Muscle layer of colon (tissue), 2 donors: Measurements from ENCODE around the gene BTBD9.

Experiments used
- H3K27ac ChIP-seq: one replicate; pipeline ENCODE4 v1.7.0; 2013; ENCODE audit warnings: low read depth, mild to moderate bottlenecking, low read length, moderate library complexity
- H3K27me3 ChIP-seq, 2 donors: one replicate each; pipeline ENCODE4 v1.7.0; 2013; ENCODE audit warnings: low read length in 2 of 2, mild to moderate bottlenecking in 2 of 2; ENCODE audit not compliant: insufficient read depth in 2 of 2, control insufficient read depth in 1 of 2
- H3K36me3 ChIP-seq: one replicate; pipeline ENCODE4 v1.7.0; 2013; ENCODE audit warnings: mild to moderate bottlenecking, low read length; ENCODE audit not compliant: insufficient read depth
- H3K4me1 ChIP-seq: one replicate; pipeline ENCODE4 v1.7.0; 2013; ENCODE audit warnings: mild to moderate bottlenecking, low read length; ENCODE audit not compliant: insufficient read depth
- H3K4me3 ChIP-seq, 2 donors: one replicate each; pipeline ENCODE4 v1.7.0; 2013; ENCODE audit warnings: low read length in 2 of 2, low read depth in 1 of 2, mild to moderate bottlenecking in 1 of 2, moderate library complexity in 1 of 2
- H3K9ac ChIP-seq: one replicate; pipeline ENCODE4 v1.7.0; 2013; ENCODE audit warnings: low read length
- H3K9me3 ChIP-seq: one replicate; pipeline ENCODE4 v1.7.0; 2013; ENCODE audit warnings: mild to moderate bottlenecking, low read length
- donor health status: abdominal sarcoma.
- donor health status: Adenocarcinoma of cecum.

BTBD9 gene

GRCh38 chr6:38176797-38177751 lies 462.7 kb downstream of the BTBD9 start:
- Histone ChIP-seq H3K27ac (no peak overlapping the region), H3K4me3 (no peak overlapping the region), H3K9ac (no peak overlapping the region), H3K4me1 (no peaks in the 10 kb centered on the region), H3K9me3 (no peaks in the 10 kb centered on the region), H3K27me3 (no peaks in the 10 kb centered on the region), H3K36me3 (peaks cover 8% of the 10 kb centered on the region)

- Histone ChIP-seq H3K4me1 (no peaks in the 10 kb centered on the region), H3K27ac (no peak overlapping the region), H3K9ac (no peak overlapping the region), H3K9me3 (no peaks in the 10 kb centered on the region), H3K36me3 (peaks cover 8% of the 10 kb centered on the region), H3K27me3 (no peaks in the 10 kb centered on the region), H3K4me3 (no peak overlapping the region)
These were observed 463.9 kb downstream of the BTBD9 start for GRCh38 chr6:38175786-38176185.

- Histone ChIP-seq H3K9me3 (no peaks in the 10 kb centered on the region), H3K27me3 (no peaks in the 10 kb centered on the region), H3K4me1 (peaks cover 2% of the 10 kb centered on the region), H3K9ac (no peak overlapping the region), H3K4me3 (no peak overlapping the region), H3K36me3 (peaks cover 8% of the 10 kb centered on the region), H3K27ac (no peak overlapping the region)
These were observed 464.8 kb downstream of the BTBD9 start for GRCh38 chr6:38174806-38175495.

- H3K9ac ChIP-seq: no peak overlapping the region
- no peaks in the 10 kb centered on the region for H3K27me3 ChIP-seq
- no peak overlapping the region for H3K4me3 ChIP-seq
- no peak overlapping the region for H3K27ac ChIP-seq
- H3K36me3 ChIP-seq: peaks cover 8% of the 10 kb centered on the region
- peaks cover 4% of the 10 kb centered on the region for H3K4me1 ChIP-seq
- H3K9me3 ChIP-seq: no peaks in the 10 kb centered on the region
These were observed 465.4 kb downstream of the BTBD9 start for GRCh38 chr6:38174315-38174714.

- H3K27ac ChIP-seq: no peak overlapping the region
- H3K36me3 ChIP-seq: peaks cover 8% of the 10 kb centered on the region
- H3K4me1 ChIP-seq: peaks cover 4% of the 10 kb centered on the region
- H3K27me3 ChIP-seq: no peaks in the 10 kb centered on the region
- no peak overlapping the region for H3K4me3 ChIP-seq
- no peaks in the 10 kb centered on the region for H3K9me3 ChIP-seq
- H3K9ac ChIP-seq: no peak overlapping the region
These were observed 465.8 kb downstream of the BTBD9 start for GRCh38 chr6:38173909-38174308.

DNA sequence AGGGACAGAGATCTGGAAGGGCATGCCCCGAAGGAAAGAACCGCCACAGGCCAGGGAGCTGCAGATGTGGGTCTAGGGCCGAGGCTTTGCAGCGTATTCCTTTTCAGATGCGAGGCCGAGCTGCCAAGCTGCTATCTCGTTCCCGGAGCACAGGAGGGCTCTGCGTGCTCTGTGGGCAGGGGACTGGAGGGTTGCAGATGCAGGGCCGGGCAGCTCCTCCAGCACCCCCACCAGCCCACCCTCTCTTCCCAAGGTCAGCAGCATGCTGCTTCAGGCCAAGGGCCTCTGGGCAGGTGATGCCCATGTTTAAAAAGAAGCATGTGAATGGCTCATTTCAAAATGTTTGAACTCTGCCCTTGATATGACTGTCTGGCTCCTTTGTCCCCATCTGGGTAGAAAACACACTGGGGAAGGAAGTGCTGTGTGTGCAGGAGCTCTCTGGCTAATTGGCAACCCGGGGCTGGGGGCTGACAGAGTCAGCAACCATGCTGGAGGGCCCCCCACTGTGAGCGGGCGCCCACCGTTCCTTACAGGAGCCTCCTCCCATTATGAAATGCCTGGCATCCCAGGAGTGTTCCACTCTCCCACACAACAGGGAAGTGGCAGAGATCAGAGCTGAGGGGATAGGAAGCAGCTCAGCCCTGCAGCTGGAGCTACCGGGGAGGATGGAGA lies 466.9 kb downstream of the BTBD9 start:
- Histone ChIP-seq H3K36me3 (peaks cover 8% of the 10 kb centered on the region), H3K9me3 (no peaks in the 10 kb centered on the region), H3K27me3 (no peaks in the 10 kb centered on the region), H3K4me3 (no peak overlapping the region), H3K27ac (no peak overlapping the region), H3K9ac (no peak overlapping the region), H3K4me1 (peaks cover 4% of the 10 kb centered on the region)

- H3K27ac ChIP-seq: no peak overlapping the region
- H3K4me3 ChIP-seq: no peak overlapping the region
- peaks cover 4% of the 10 kb centered on the region for H3K4me1 ChIP-seq
- no peaks in the 10 kb centered on the region for H3K27me3 ChIP-seq
- peaks cover 8% of the 10 kb centered on the region for H3K36me3 ChIP-seq
- H3K9ac ChIP-seq: no peak overlapping the region
- no peaks in the 10 kb centered on the region for H3K9me3 ChIP-seq
These were observed 467.6 kb downstream of the BTBD9 start for GRCh38 chr6:38171997-38172738.

DNA sequence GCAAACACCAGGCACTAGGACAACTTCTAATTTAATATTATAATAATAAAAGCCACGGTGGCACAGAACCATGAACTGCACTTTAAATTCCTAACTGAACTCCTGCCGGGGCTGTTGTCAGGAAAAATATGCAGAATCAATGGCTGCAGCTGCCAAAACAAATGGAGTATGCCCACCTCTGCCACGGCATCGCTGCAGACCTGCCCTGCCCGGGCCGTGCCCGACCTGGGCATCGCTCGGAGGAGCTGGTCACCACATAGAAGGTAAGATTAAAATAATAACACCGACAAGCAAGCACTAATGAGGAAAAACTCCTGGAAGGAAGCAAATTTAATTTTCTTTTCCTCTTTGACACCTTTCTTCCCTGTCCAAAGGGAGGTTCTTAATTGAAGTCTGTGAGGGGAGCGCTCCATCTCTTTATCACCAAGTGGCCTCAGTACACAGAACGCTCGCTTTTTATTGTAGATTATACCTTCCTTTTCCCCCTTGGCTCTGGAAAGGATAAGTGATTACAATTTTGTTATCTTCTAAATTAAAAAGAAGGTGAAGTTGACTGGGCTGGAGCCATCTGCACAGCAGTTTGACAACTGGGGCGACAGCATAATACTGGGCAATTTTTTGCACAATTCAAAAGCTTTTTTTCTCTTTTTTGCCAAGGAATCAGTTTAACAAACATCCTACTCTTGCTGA lies 468.9 kb downstream of the BTBD9 start:
- H3K4me1 ChIP-seq: peaks cover 4% of the 10 kb centered on the region
- H3K36me3 ChIP-seq: peaks cover 8% of the 10 kb centered on the region
- no peak overlapping the region for H3K27ac ChIP-seq

DNA sequence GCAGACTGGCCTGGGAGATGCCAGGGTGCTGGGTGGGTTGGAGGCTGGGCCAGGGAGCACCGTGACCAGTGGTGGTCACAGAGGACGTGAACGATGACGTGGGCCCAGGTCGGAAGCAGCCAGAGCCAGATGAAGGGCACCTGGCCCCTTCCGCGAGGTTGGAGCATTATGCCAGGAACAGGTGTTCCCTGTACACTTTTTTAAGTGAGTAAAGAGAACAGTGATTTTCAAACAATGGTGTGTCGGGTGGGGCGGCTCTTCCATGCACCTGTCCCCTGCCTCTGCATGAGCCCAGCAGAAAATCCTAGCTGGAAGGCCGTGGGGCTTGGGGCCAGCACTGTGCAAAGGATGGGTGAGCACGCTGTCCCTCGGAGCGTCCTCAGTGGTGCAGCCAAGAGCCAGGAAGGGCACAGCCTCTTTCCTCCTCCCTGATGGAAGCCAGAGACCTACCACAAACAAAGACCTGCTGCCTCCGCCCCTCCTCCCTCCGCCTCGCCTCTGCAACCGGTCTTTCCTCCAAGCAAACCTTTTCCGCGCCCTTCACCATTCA lies 469.7 kb downstream of the BTBD9 start:
- peaks cover 4% of the 10 kb centered on the region for H3K4me1 ChIP-seq

More for the DNA sequence above, 468.9 kb downstream of the BTBD9 start:
- Histone ChIP-seq H3K9me3 (no peaks in the 10 kb centered on the region), H3K27me3 (no peaks in the 10 kb centered on the region), H3K4me3 (no peak overlapping the region), H3K9ac (no peak overlapping the region)

DNA sequence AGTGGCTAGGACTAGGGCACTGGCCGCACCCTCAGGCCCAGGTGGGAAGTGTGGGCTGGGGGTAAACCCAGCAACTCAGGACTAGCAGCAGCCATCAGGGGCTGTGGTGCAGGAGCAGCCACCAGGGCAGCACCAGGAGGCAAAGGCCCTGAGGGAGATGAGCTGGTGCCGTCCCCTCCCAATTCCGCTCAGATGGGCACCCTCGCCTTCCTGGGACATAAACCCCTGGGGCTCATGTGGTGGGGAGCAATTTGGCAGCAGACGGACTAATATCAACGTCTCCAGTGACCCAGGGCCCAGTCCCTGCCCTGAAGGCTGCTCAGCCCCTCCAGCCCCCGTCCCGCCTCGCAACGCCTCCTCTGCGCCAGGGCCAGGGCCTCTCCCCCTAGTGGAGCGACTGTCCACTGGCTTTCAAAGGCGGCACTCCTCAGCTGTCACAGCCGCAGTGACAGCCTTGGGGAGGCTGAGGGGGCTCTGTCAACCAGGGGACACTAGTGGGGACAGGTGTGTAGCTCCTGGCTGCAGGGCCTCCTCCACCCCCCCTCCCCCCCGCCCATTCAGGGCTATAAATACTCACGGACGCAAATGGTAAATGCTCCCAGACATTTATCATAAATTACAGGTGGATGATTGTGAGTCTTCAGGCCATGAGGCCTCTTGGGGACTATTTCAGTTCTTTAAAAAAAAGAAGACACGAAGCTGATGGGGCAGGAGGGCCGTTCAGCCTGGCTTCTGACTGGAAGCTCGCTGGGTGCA lies 470.3 kb downstream of the BTBD9 start:
- H3K4me3 ChIP-seq: no peak overlapping the region
- H3K4me1 ChIP-seq: peaks cover 4% of the 10 kb centered on the region
- no peak overlapping the region for H3K9ac ChIP-seq
- H3K27ac ChIP-seq: no peak overlapping the region
- H3K9me3 ChIP-seq: no peaks in the 10 kb centered on the region
- no peaks in the 10 kb centered on the region for H3K27me3 ChIP-seq
- H3K36me3 ChIP-seq: peaks cover 8% of the 10 kb centered on the region

More for the DNA sequence above, 469.7 kb downstream of the BTBD9 start:
- no peaks in the 10 kb centered on the region for H3K27me3 ChIP-seq
- H3K4me3 ChIP-seq: no peak overlapping the region
- no peak overlapping the region for H3K9ac ChIP-seq
- peaks cover 8% of the 10 kb centered on the region for H3K36me3 ChIP-seq
- H3K27ac ChIP-seq: no peak overlapping the region
- no peaks in the 10 kb centered on the region for H3K9me3 ChIP-seq
